Suprapubic skin (tissue), 4 donors: ENCODE data around the gene GABRB3.

ENCODE experiments used
- CTCF ChIP-seq, 2 donors: fragments of 200-600 bp in 1 of 2; fragments of 450-650 bp in 1 of 2; sonication (generic) in 1 of 2; IDR thresholded peaks; one replicate each; pipeline ENCODE4 v1.5.1; 2016 to 2019; ENCODE audit warnings: antibody characterized with exemption in 2 of 2, mild to moderate bottlenecking in 1 of 2, moderate library complexity in 1 of 2
- EP300 ChIP-seq: sonication (generic); formaldehyde crosslinking; IDR thresholded peaks from one replicate; pipeline ENCODE4 v1.6.1; 2017; ENCODE audit warnings: antibody characterized with exemption
- POLR2A ChIP-seq, 2 donors: fragments of 450-650 bp; IDR thresholded peaks; one replicate each; pipeline ENCODE4 v1.6.1; 2017; ENCODE audit warnings: antibody characterized with exemption in 2 of 2, mild to moderate bottlenecking in 2 of 2, moderate library complexity in 2 of 2
- POLR2AphosphoS5 ChIP-seq, 3 donors: sonication (generic); formaldehyde crosslinking; IDR thresholded peaks; one replicate each; pipeline ENCODE4 v1.6.1; 2017; ENCODE audit warnings: antibody characterized with exemption in 3 of 3

DNA sequence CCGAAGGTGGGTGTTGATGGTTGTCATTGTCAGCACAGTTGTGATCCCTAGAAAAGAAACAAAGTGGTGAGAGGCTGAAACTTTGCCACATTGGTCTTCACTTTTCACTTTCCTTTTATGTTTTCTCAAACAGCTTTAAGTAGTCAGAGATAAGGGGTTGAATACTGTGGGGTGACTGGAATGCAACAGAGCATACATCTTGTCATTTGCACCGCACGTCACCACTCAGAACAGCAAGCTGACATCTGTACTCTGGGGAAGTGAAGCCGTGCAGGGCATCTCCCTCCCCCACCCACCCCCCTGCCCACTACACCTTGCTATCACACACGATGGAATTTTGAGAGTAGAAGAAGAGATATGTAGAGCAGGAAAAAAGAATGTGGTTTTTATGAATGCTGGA lies 211.7 kb downstream of the GABRB3 start:
- TF ChIP-seq POLR2AphosphoS5 (IDR thresholded peaks at IDR 0.05), result no peak
- no peak for TF ChIP-seq CTCF (IDR thresholded peaks at IDR 0.05)
- TF ChIP-seq EP300, result no peak
- no peak for TF ChIP-seq POLR2A (IDR thresholded peaks at IDR 0.05)
